Esophagus squamous epithelium (tissue), 4 donors: Measurements from ENCODE around the gene NHEJ1.

Experiments used
- POLR2A ChIP-seq, 4 donors: fragments of 450-650 bp; IDR thresholded peaks; one replicate each; pipeline ENCODE4 v1.6.1; 2017; ENCODE audit warnings: antibody characterized with exemption in 4 of 4, mild to moderate bottlenecking in 4 of 4, moderate library complexity in 3 of 4
- TF ChIP-seq, protein P1 (sequence below), 6 experiments: fragments of 450-650 bp in 4 of 6; fragments of 200-600 bp in 2 of 6; sonication (generic) in 2 of 6; IDR thresholded peaks; one replicate each; pipeline ENCODE4 v1.5.1; 2016 to 2019; ENCODE audit warnings: antibody characterized with exemption in 6 of 6, mild to moderate bottlenecking in 4 of 6, moderate library complexity in 4 of 6

DNA sequence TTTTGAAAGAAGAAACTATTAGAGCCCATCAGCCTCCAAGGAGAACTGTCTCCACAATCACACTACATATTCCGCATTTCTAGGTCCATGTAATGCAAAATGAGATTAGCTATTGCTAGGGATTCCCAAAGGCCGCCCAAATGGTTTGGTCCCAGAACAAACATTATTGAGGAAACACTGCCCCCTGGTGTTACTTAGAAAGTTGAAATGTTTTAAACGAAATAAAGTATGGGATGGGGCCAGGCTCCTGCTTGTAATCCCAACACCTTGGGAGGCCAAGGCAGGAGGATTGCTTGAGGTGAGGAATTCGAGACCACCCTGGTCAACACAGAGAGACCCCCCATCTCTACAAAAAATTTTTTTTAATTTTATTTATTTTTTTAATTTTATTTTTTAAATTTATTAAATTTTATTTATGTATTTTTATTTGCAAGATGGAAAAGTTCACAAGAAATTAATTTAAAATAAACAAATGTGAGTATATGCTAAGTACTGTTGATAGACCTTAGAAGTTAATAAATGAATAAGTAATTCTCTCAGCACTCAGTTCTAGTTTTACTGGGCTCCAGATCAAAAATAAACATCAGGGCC lies 5.5 kb downstream of the NHEJ1 start:
- TF ChIP-seq POLR2A (IDR thresholded peaks at IDR 0.05), result no peak
- TF ChIP-seq, protein P1, sequence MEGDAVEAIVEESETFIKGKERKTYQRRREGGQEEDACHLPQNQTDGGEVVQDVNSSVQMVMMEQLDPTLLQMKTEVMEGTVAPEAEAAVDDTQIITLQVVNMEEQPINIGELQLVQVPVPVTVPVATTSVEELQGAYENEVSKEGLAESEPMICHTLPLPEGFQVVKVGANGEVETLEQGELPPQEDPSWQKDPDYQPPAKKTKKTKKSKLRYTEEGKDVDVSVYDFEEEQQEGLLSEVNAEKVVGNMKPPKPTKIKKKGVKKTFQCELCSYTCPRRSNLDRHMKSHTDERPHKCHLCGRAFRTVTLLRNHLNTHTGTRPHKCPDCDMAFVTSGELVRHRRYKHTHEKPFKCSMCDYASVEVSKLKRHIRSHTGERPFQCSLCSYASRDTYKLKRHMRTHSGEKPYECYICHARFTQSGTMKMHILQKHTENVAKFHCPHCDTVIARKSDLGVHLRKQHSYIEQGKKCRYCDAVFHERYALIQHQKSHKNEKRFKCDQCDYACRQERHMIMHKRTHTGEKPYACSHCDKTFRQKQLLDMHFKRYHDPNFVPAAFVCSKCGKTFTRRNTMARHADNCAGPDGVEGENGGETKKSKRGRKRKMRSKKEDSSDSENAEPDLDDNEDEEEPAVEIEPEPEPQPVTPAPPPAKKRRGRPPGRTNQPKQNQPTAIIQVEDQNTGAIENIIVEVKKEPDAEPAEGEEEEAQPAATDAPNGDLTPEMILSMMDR (IDR thresholded peaks at IDR 0.05), result peak; percentile 47 to 79 (median 67)
